Transverse colon (tissue), 4 donors: Measurements from ENCODE around the gene PDXP.

ENCODE experiments used
- POLR2A ChIP-seq: fragments of 450-650 bp; IDR thresholded peaks from one replicate; pipeline ENCODE4 v1.6.1; 2016; ENCODE audit warnings: antibody characterized with exemption, mild to moderate bottlenecking, moderate library complexity
- POLR2AphosphoS5 ChIP-seq, 3 donors: sonication (generic); formaldehyde crosslinking; IDR thresholded peaks; one replicate each; pipeline ENCODE4 v1.6.1; 2016; ENCODE audit warnings: antibody characterized with exemption in 3 of 3
- TF ChIP-seq, protein P1 (sequence below), 5 experiments: fragments of 200-600 bp in 3 of 5; fragments of 450-650 bp in 2 of 5; sonication (generic) in 3 of 5; IDR thresholded peaks; 1 replicate in 2 of 5; 2 replicates in 3 of 5; pipeline ENCODE4 v1.5.1; 2016 to 2017; ENCODE audit warnings: antibody characterized with exemption in 5 of 5, inconsistent platforms in 3 of 5, mild to moderate bottlenecking in 2 of 5, moderate library complexity in 1 of 5

DNA sequence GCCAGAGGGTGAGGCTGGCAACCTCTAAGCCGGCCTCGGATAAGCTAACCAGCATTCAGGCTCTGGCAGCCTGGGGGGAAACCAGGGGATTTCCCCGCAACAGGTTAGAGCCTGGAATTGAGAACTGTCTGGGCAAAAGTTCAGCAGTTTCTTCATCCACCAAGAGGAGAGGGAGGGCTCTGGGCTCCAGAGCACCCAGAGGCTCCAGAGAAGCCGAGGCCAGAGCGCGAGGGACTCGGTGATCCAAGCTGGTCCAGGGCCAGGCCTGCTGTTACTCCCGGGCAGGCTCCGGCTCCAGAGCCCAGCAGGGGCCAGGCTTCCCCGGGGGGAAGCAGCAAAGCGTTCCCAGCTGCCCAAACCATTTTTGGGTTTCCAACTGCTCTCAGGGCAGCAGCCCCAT is 32.4 kb upstream of the PDXP start:
- TF ChIP-seq, protein P1, sequence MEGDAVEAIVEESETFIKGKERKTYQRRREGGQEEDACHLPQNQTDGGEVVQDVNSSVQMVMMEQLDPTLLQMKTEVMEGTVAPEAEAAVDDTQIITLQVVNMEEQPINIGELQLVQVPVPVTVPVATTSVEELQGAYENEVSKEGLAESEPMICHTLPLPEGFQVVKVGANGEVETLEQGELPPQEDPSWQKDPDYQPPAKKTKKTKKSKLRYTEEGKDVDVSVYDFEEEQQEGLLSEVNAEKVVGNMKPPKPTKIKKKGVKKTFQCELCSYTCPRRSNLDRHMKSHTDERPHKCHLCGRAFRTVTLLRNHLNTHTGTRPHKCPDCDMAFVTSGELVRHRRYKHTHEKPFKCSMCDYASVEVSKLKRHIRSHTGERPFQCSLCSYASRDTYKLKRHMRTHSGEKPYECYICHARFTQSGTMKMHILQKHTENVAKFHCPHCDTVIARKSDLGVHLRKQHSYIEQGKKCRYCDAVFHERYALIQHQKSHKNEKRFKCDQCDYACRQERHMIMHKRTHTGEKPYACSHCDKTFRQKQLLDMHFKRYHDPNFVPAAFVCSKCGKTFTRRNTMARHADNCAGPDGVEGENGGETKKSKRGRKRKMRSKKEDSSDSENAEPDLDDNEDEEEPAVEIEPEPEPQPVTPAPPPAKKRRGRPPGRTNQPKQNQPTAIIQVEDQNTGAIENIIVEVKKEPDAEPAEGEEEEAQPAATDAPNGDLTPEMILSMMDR (IDR thresholded peaks at IDR 0.05): no peak
- TF ChIP-seq POLR2A (no peak), POLR2AphosphoS5 (IDR thresholded peaks at IDR 0.05) (peak in 2 of 3 donors; percentile 28 to 29)
